Measurements from ENCODE around the gene EXPH5. TPM values are rescaled to one million over a fixed set of nuclear protein-coding genes. Genes with fewer than 3 reads are reported as not detected.
"Not testable (repeated sequence)": the region's sequence is repeated elsewhere in the genome, so short reads cannot be mapped to it uniquely, and the experiment has no call there.

EXPH5 gene
- total RNA-seq, 5 donors from 2014 or later (not counting 1 experiment from before 2014, with no cell fraction given): 3.3 to 4.1 (median 4.0) TPM

DNA sequence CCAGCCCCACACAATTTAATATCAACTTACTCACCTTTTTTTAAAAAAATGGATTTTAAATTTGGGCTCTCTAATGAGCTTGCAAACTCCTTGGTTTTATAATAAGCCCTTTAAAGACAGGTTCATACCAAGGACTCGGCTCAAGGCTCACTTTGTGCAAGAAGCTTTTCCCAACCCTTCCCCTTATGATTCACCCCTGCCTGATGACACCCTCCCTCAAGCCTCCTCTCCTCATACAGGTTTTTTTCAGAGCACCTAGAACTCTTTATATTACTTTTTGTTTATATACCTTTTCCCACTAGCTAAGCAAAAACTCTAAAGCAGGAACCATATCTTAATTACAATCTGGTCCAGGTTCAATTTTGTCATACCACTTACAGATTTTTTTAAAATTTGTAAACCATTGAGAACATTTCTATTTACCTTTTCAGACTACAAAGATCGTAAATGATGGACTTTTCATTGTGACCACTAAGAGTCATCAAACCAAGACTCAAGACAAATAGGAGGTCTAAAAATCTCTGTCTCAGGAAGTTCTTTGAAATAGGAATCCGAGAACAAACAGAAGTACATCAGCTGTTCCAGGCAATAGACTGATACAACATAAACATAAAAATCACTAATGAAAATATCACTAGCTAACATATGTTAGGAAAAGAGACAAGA is 13.1 kb upstream of the EXPH5 start:
- Histone ChIP-seq H3K27ac (ENCODE audit: low read length) (no peak overlapping the region), H3K4me3 (ENCODE audit: control insufficient read depth in 1 of 2, extremely low read depth in 1 of 2, low read length in 1 of 2) (no peak overlapping the region), H3K27me3 (replicated peaks in 1 of 2; ENCODE audit: control insufficient read depth in 2 of 2, extremely low read depth in 1 of 2, insufficient read depth in 2 of 2, low read length in 1 of 2) (peaks cover 0 to 4% of the 10 kb centered on the region in 2 experiments), H3K9me3 (no peaks in the 10 kb centered on the region), H3K36me3 (ENCODE audit: control insufficient read depth in 2 of 2, extremely low read depth in 1 of 2, insufficient read depth in 1 of 2, low read length in 1 of 2) (no peaks in the 10 kb centered on the region), H3K4me1 (ENCODE audit: control insufficient read depth in 1 of 2, extremely low read depth in 1 of 2, insufficient read depth in 2 of 2, low read length in 2 of 2) (no peaks in the 10 kb centered on the region)
- Mint-ChIP-seq H3K27ac (no peak overlapping the region), H3K27me3 (peaks cover 6 to 10% of the 10 kb centered on the region in 2 donors), H3K4me3 (no peak overlapping the region), H3K36me3 (no peaks in the 10 kb centered on the region), H3K9me3 (no peaks in the 10 kb centered on the region), H3K4me1 (no peaks in the 10 kb centered on the region)
- ATAC-seq (replicated peaks in 1 of 4): no peak
- POLR2A ChIA-PET: no interaction called here
- WGBS (ENCODE audit: insufficient coverage): 57% methylated on average over 1 of the region's 3 CpGs
- DNase-seq: no peak
- CTCF ChIA-PET: interaction anchor here in 1 of 2 donors (0.9 to 1.2 kb wide), 2 partner anchors 16 to 27 kb away, joined by 3 read pairs; no protein-coding TSS in a partner anchor

GRCh38 chr11:108606070-108606469 is 12.5 kb upstream of the EXPH5 start:
- Histone ChIP-seq H3K27me3 (replicated peaks in 1 of 2; ENCODE audit: control insufficient read depth in 2 of 2, extremely low read depth in 1 of 2, insufficient read depth in 2 of 2, low read length in 1 of 2) (peaks cover 0 to 3% of the 10 kb centered on the region in 2 experiments), H3K36me3 (ENCODE audit: control insufficient read depth in 2 of 2, extremely low read depth in 1 of 2, insufficient read depth in 1 of 2, low read length in 1 of 2) (no peaks in the 10 kb centered on the region), H3K4me1 (ENCODE audit: control insufficient read depth in 1 of 2, extremely low read depth in 1 of 2, insufficient read depth in 2 of 2, low read length in 2 of 2) (no peaks in the 10 kb centered on the region), H3K4me3 (ENCODE audit: control insufficient read depth in 1 of 2, extremely low read depth in 1 of 2, low read length in 1 of 2) (no peak overlapping the region), H3K9me3 (no peaks in the 10 kb centered on the region), H3K27ac (ENCODE audit: low read length) (no peak overlapping the region)
- WGBS (ENCODE audit: insufficient coverage): 54% methylated on average over 5 of the region's 5 CpGs
- Mint-ChIP-seq H3K36me3 (no peaks in the 10 kb centered on the region), H3K27me3 (peaks cover 6 to 10% of the 10 kb centered on the region in 2 donors), H3K27ac (no peak overlapping the region), H3K4me3 (no peak overlapping the region), H3K9me3 (no peaks in the 10 kb centered on the region), H3K4me1 (no peaks in the 10 kb centered on the region)
- ATAC-seq (replicated peaks in 1 of 4) (no peak), DNase-seq (no peak)
- POLR2A ChIA-PET: no interaction called here
- CTCF ChIA-PET: interaction anchor here in 1 of 2 donors (0.5 to 1.2 kb wide), 3 partner anchors 17 to 1197 kb away, joined by 3 to 4 read pairs (median 3); no protein-coding TSS in a partner anchor

- H3K4me3 Mint-ChIP-seq; H3K4me1 ChIP-seq (ENCODE audit: control insufficient read depth in 1 of 2, extremely low read depth in 1 of 2, insufficient read depth in 2 of 2, low read length in 2 of 2); ATAC-seq (replicated peaks in 1 of 4); POLR2A ChIA-PET; H3K4me3 ChIP-seq (ENCODE audit: control insufficient read depth in 1 of 2, extremely low read depth in 1 of 2, low read length in 1 of 2); H3K4me1 Mint-ChIP-seq; H3K27me3 Mint-ChIP-seq; H3K9me3 ChIP-seq; H3K27me3 ChIP-seq (replicated peaks in 1 of 2; ENCODE audit: control insufficient read depth in 2 of 2, extremely low read depth in 1 of 2, insufficient read depth in 2 of 2, low read length in 1 of 2); H3K36me3 ChIP-seq (ENCODE audit: control insufficient read depth in 2 of 2, extremely low read depth in 1 of 2, insufficient read depth in 1 of 2, low read length in 1 of 2); CTCF ChIA-PET; H3K27ac ChIP-seq (ENCODE audit: low read length); H3K9me3 Mint-ChIP-seq; H3K27ac Mint-ChIP-seq; DNase-seq; H3K36me3 Mint-ChIP-seq: not testable (repeated sequence)
- no CpG with 5 or more reads among the region's 5 CpGs for WGBS (ENCODE audit: insufficient coverage)
Observed at GRCh38 chr11:108602818-108603217, 9.2 kb upstream of the EXPH5 start.

GRCh38 chr11:108601150-108601549 is 7.6 kb upstream of the EXPH5 start:
- Histone ChIP-seq H3K4me3 (ENCODE audit: control insufficient read depth in 1 of 2, extremely low read depth in 1 of 2, low read length in 1 of 2) (no peak overlapping the region), H3K27me3 (replicated peaks in 1 of 2; ENCODE audit: control insufficient read depth in 2 of 2, extremely low read depth in 1 of 2, insufficient read depth in 2 of 2, low read length in 1 of 2) (peaks cover 3 to 4% of the 10 kb centered on the region in 2 experiments), H3K36me3 (ENCODE audit: control insufficient read depth in 2 of 2, extremely low read depth in 1 of 2, insufficient read depth in 1 of 2, low read length in 1 of 2) (no peaks in the 10 kb centered on the region), H3K4me1 (ENCODE audit: control insufficient read depth in 1 of 2, extremely low read depth in 1 of 2, insufficient read depth in 2 of 2, low read length in 2 of 2) (no peaks in the 10 kb centered on the region), H3K27ac (ENCODE audit: low read length) (no peak overlapping the region), H3K9me3 (no peaks in the 10 kb centered on the region)
- WGBS (ENCODE audit: insufficient coverage): no CpG with 5 or more reads among the region's 1 CpG
- ATAC-seq (replicated peaks in 1 of 4) (no peak), DNase-seq (no peak)
- H3K4me1 Mint-ChIP-seq: no peaks in the 10 kb centered on the region
- no peak overlapping the region for H3K4me3 Mint-ChIP-seq
- H3K9me3 Mint-ChIP-seq: no peaks in the 10 kb centered on the region
- H3K36me3 Mint-ChIP-seq: no peaks in the 10 kb centered on the region
- H3K27me3 Mint-ChIP-seq: peaks cover 3 to 10% of the 10 kb centered on the region in 2 donors
- POLR2A ChIA-PET: no interaction called here
- CTCF ChIA-PET: no interaction called here
- no peak overlapping the region for H3K27ac Mint-ChIP-seq

DNA sequence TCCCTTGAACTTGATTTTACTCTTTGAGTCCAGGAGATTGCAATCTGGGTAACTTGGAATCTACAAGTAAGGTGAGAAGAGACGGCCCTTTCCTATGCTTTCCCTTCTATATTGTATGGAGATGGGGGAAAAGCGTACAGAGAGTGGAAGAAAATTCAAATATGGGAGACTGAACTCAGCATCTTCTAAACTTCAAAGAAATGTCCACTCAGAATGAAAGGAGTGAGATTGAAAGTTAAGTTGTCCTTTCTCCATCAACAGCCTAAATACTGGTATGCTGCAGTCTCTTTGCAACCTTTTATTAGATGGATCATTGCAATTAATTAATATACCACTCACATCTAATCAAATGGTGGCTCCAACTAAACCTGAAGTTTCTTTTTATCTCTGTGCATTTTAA is 6.4 kb upstream of the EXPH5 start:
- POLR2A ChIA-PET: no interaction called here
- Mint-ChIP-seq H3K27me3 (peaks cover 3 to 8% of the 10 kb centered on the region in 2 donors), H3K4me3 (no peak overlapping the region), H3K27ac (no peak overlapping the region), H3K36me3 (no peaks in the 10 kb centered on the region), H3K4me1 (no peaks in the 10 kb centered on the region), H3K9me3 (no peaks in the 10 kb centered on the region)
- Histone ChIP-seq H3K4me3 (ENCODE audit: control insufficient read depth in 1 of 2, extremely low read depth in 1 of 2, low read length in 1 of 2) (no peak overlapping the region), H3K9me3 (no peaks in the 10 kb centered on the region), H3K36me3 (ENCODE audit: control insufficient read depth in 2 of 2, extremely low read depth in 1 of 2, insufficient read depth in 1 of 2, low read length in 1 of 2) (no peaks in the 10 kb centered on the region), H3K27ac (ENCODE audit: low read length) (no peak overlapping the region), H3K4me1 (ENCODE audit: control insufficient read depth in 1 of 2, extremely low read depth in 1 of 2, insufficient read depth in 2 of 2, low read length in 2 of 2) (no peaks in the 10 kb centered on the region), H3K27me3 (replicated peaks in 1 of 2; ENCODE audit: control insufficient read depth in 2 of 2, extremely low read depth in 1 of 2, insufficient read depth in 2 of 2, low read length in 1 of 2) (peaks cover 3 to 4% of the 10 kb centered on the region in 2 experiments)
- CTCF ChIA-PET: no interaction called here
- no peak for ATAC-seq (replicated peaks in 1 of 4)
- no peak for DNase-seq
- WGBS (ENCODE audit: insufficient coverage): no CpG with 5 or more reads among the region's 2 CpGs

DNA sequence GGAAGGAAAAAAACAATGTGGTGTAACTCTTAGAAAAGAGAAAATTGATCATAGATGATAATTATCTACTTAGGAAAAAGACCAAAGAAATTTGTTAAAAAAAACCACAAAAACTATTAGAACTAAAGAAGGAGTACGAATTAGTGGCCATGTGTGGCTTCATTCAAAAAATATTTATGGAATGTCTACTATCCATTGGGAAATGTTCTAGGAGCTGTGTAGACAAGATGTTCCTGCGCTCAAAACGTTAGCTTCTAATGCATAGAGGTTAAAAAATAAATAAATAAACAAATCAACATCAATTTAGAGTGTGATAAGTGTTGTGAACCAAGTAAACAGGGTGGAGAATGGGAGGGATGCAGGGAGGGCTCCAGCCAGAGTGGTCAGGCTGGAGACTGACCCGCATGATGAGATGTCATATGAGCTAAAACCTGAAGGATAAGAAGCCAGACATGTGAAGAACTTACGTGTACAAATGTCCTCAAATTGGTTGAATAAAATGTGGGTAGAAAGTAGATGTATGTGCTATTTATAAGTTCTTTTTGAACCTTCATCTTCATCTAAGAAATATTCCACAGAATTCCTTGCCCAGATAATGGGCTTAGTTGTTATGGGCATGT is 4.3 kb upstream of the EXPH5 start:
- Histone ChIP-seq H3K27ac (ENCODE audit: low read length) (no peak overlapping the region), H3K4me3 (ENCODE audit: control insufficient read depth in 1 of 2, extremely low read depth in 1 of 2, low read length in 1 of 2) (no peak overlapping the region), H3K4me1 (ENCODE audit: control insufficient read depth in 1 of 2, extremely low read depth in 1 of 2, insufficient read depth in 2 of 2, low read length in 2 of 2) (peaks cover 0 to under 1% of the 10 kb centered on the region in 2 experiments), H3K36me3 (ENCODE audit: control insufficient read depth in 2 of 2, extremely low read depth in 1 of 2, insufficient read depth in 1 of 2, low read length in 1 of 2) (no peaks in the 10 kb centered on the region), H3K27me3 (replicated peaks in 1 of 2; ENCODE audit: control insufficient read depth in 2 of 2, extremely low read depth in 1 of 2, insufficient read depth in 2 of 2, low read length in 1 of 2) (peaks cover 4% of the 10 kb centered on the region in 2 experiments), H3K9me3 (no peaks in the 10 kb centered on the region)
- CTCF ChIA-PET: no interaction called here
- no peak for ATAC-seq (replicated peaks in 1 of 4)
- POLR2A ChIA-PET: interaction anchor here in 1 of 2 donors (0.6 kb wide), 1 partner anchor 140 kb away, joined by 9 read pairs; no protein-coding TSS in a partner anchor
- no CpG with 5 or more reads among the region's 5 CpGs for WGBS (ENCODE audit: insufficient coverage)
- Mint-ChIP-seq H3K4me1 (peaks cover 6 to 11% (median 9%) of the 10 kb centered on the region in 3 donors), H3K4me3 (no peak overlapping the region), H3K27ac (no peak overlapping the region), H3K36me3 (no peaks in the 10 kb centered on the region), H3K9me3 (no peaks in the 10 kb centered on the region), H3K27me3 (no peaks in the 10 kb centered on the region)
- DNase-seq: no peak
